ENCODE measurements around the gene TCEA2. TPM values are rescaled to one million over a fixed set of nuclear protein-coding genes. Genes with fewer than 3 reads are reported as not detected.

TCEA2 gene
- polyA plus RNA-seq, 1 donor from 2014 or later = 87.7 TPM

DNA sequence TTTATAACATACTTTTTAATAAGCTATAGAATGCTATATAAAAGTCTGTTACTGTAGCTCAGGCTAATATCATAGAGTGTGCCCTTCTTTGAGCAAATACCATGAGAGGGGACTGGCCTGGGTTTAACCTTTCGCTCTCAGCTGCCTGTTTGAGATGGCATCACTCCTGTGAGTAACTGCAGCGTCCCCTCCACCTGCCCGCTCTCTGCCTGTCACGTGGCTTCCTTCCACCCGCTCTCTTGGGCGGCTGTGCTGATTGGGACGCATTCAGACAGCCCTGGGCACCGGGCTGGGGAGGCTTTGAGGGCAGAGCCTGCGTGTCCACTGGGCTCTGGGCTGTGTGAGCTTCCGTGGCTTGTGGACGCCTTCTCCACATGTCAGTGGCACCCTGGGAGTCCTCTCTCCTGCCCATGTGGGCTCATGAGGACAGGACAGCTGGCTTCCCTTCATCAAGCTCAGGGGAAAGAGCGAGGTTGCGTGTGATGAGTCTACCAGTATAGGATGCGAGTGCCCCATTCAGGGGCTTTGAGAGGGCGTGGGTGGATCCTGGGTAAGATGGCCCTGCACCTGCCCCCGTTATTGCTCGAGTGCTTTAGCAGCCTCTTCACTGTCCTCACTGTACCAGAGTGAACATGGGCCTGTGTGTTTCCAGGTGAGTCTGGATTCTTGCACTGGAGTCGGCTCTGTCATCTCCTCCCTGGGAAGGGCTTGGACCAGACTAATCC, 37.7 kb upstream of the TCEA2 start:
- Histone ChIP-seq H2AFZ (ENCODE audit: low read depth, low read length) (no peak overlapping the region), H3F3A (ENCODE audit: insufficient read depth, low read length, poor library complexity, severe bottlenecking) (no peaks in the 10 kb centered on the region), H3K27me3 (ENCODE audit: insufficient read depth, low read depth, low read length) (no peaks in the 10 kb centered on the region), H3K9me3 (ENCODE audit: low read length) (no peaks in the 10 kb centered on the region), H3K9me2 (ENCODE audit: insufficient read depth, low read length) (no peaks in the 10 kb centered on the region), H3K4me2 (ENCODE audit: low read length) (no peak overlapping the region), H3K9ac (ENCODE audit: low read length) (no peak overlapping the region), H3K27ac (ENCODE audit: low read length) (no peak overlapping the region), H3K79me2 (replicated peaks; ENCODE audit: insufficient read depth, low read length) (no peaks in the 10 kb centered on the region), H3K4me3 (ENCODE audit: low read length) (no peak overlapping the region), H3K36me3 (ENCODE audit: insufficient read depth, low read length) (peaks cover 8% of the 10 kb centered on the region), H4K20me1 (ENCODE audit: insufficient read depth) (no peaks in the 10 kb centered on the region)
- no peak for TF ChIP-seq CTCF (IDR thresholded peaks at IDR 0.05; ENCODE audit: poor library complexity, severe bottlenecking)
- no peak for TF ChIP-seq SMC3 (conservative IDR thresholded peaks at IDR 0.05; ENCODE audit: poor library complexity)
- no peak for TF ChIP-seq EP300 (conservative IDR thresholded peaks at IDR 0.05; ENCODE audit: poor library complexity, severe bottlenecking)
- TF ChIP-seq, protein P1, sequence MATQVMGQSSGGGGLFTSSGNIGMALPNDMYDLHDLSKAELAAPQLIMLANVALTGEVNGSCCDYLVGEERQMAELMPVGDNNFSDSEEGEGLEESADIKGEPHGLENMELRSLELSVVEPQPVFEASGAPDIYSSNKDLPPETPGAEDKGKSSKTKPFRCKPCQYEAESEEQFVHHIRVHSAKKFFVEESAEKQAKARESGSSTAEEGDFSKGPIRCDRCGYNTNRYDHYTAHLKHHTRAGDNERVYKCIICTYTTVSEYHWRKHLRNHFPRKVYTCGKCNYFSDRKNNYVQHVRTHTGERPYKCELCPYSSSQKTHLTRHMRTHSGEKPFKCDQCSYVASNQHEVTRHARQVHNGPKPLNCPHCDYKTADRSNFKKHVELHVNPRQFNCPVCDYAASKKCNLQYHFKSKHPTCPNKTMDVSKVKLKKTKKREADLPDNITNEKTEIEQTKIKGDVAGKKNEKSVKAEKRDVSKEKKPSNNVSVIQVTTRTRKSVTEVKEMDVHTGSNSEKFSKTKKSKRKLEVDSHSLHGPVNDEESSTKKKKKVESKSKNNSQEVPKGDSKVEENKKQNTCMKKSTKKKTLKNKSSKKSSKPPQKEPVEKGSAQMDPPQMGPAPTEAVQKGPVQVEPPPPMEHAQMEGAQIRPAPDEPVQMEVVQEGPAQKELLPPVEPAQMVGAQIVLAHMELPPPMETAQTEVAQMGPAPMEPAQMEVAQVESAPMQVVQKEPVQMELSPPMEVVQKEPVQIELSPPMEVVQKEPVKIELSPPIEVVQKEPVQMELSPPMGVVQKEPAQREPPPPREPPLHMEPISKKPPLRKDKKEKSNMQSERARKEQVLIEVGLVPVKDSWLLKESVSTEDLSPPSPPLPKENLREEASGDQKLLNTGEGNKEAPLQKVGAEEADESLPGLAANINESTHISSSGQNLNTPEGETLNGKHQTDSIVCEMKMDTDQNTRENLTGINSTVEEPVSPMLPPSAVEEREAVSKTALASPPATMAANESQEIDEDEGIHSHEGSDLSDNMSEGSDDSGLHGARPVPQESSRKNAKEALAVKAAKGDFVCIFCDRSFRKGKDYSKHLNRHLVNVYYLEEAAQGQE (IDR thresholded peaks at IDR 0.05; ENCODE audit: borderline replicate concordance) = no peak
- no peak for TF ChIP-seq EZH2 (IDR thresholded peaks at IDR 0.05; ENCODE audit: borderline replicate concordance, insufficient read depth, low read length, poor library complexity, severe bottlenecking)
- no peak for TF ChIP-seq MXI1 (conservative IDR thresholded peaks at IDR 0.05; ENCODE audit: poor library complexity, severe bottlenecking)
- no peak for TF ChIP-seq RAD21 (conservative IDR thresholded peaks at IDR 0.05)
- TF ChIP-seq TAF1 (IDR thresholded peaks at IDR 0.05; ENCODE audit: low read depth) = no peak
- no peak for TF ChIP-seq POLR2AphosphoS5 (IDR thresholded peaks at IDR 0.05)

DNA sequence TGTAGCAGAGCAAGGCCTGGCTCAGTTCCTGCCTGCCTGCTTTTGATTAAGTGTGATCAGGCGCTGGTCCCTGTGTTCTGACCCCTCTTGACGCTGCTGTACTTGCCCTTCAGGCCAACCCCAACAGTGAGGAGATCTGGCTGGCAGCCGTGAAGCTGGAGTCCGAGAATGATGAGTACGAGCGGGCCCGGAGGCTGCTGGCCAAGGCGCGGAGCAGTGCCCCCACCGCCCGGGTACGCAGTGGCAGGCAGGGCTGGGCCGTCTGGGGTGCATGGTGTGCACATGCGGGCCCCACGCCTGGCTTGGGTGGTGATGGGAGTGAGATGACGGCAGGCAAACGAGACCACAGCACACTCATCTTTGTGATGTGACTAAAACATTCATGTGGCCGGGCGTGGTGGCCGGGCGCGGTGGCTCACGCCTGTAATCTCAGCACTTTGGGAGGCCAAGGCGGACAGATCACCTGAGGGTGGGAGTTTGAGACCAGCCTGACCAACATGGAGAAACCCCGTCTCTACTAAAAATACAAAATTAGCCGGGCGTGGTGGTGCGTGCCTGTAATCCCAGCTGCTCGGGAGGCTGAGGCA, 37.1 kb upstream of the TCEA2 start:
- H3K36me3 ChIP-seq (ENCODE audit: insufficient read depth, low read length) = peaks cover 8% of the 10 kb centered on the region
- no peak overlapping the region for H3K27ac ChIP-seq (ENCODE audit: low read length)
- H3K9me3 ChIP-seq (ENCODE audit: low read length) = no peaks in the 10 kb centered on the region
- H3K4me3 ChIP-seq (ENCODE audit: low read length) = no peak overlapping the region
- TF ChIP-seq EP300 (conservative IDR thresholded peaks at IDR 0.05; ENCODE audit: poor library complexity, severe bottlenecking) (no peak), CTCF (IDR thresholded peaks at IDR 0.05; ENCODE audit: poor library complexity, severe bottlenecking) (no peak), SMC3 (conservative IDR thresholded peaks at IDR 0.05; ENCODE audit: poor library complexity) (no peak), POLR2AphosphoS5 (IDR thresholded peaks at IDR 0.05) (no peak), RAD21 (conservative IDR thresholded peaks at IDR 0.05) (no peak), MXI1 (conservative IDR thresholded peaks at IDR 0.05; ENCODE audit: poor library complexity, severe bottlenecking) (no peak), EZH2 (IDR thresholded peaks at IDR 0.05; ENCODE audit: borderline replicate concordance, insufficient read depth, low read length, poor library complexity, severe bottlenecking) (no peak)
- TF ChIP-seq, protein P1 (IDR thresholded peaks at IDR 0.05; ENCODE audit: borderline replicate concordance) = no peak
- H3K4me2 ChIP-seq (ENCODE audit: low read length) = no peak overlapping the region
- no peaks in the 10 kb centered on the region for H3K9me2 ChIP-seq (ENCODE audit: insufficient read depth, low read length)
- H3K27me3 ChIP-seq (ENCODE audit: insufficient read depth, low read depth, low read length) = no peaks in the 10 kb centered on the region
- H3F3A ChIP-seq (ENCODE audit: insufficient read depth, low read length, poor library complexity, severe bottlenecking) = no peaks in the 10 kb centered on the region
- no peak overlapping the region for H2AFZ ChIP-seq (ENCODE audit: low read depth, low read length)
- no peak overlapping the region for H3K9ac ChIP-seq (ENCODE audit: low read length)
- no peaks in the 10 kb centered on the region for H4K20me1 ChIP-seq (ENCODE audit: insufficient read depth)
- H3K79me2 ChIP-seq (replicated peaks; ENCODE audit: insufficient read depth, low read length) = no peaks in the 10 kb centered on the region
